H1 (cell line): Measurements from ENCODE around the gene CBLB. TPM values are rescaled to one million over a fixed set of nuclear protein-coding genes. Genes with fewer than 3 reads are reported as not detected.

Experiments used
- CTCF ChIA-PET: fragments of 300-600 bp; sonication (Branson Sonifier 250); formaldehyde crosslinking; loops from one replicate; lab custom pipeline; 2021; ENCODE audit not compliant: partially characterized antibody; lab: Charles Lee
- POLR2A ChIA-PET: fragments of 300-600 bp; sonication (Branson Sonifier 250); formaldehyde crosslinking; loops from one replicate; lab custom pipeline; 2021; ENCODE audit warnings: inconsistent platforms; ENCODE audit not compliant: partially characterized antibody; lab: Charles Lee
- DNase-seq, 2 experiments: peaks; one replicate each; pipeline versions ENCODE4 v3.0.0 to v3.0.0-alpha.2; 2010 to 2022; ENCODE audit warnings: low spot score in 2 of 2, low read depth in 1 of 2, mixed read lengths in 1 of 2
- FAIRE-seq: peaks from 2 replicates; lab custom pipeline; 2011; peaks lifted over from hg19 to GRCh38; lab: Jason Lieb, UNC
- H2AFZ ChIP-seq: 2 replicates; pipeline ENCODE4 v1.8.1; 2012; ENCODE audit warnings: low read length, inconsistent platforms
- H2AK5ac ChIP-seq: 2 replicates; pipeline ENCODE4 v1.6.1; 2013; ENCODE audit warnings: low read depth, low read length
- H2BK120ac ChIP-seq: replicated peaks from 2 replicates; pipeline ENCODE3; 2013; ENCODE audit warnings: low read depth, low read length, inconsistent platforms
- H2BK12ac ChIP-seq: 2 replicates; pipeline ENCODE4 v1.6.1; 2013; ENCODE audit warnings: low read depth, low read length
- H2BK15ac ChIP-seq: 2 replicates; pipeline ENCODE4 v1.6.1; 2013; ENCODE audit warnings: low read length
- H2BK20ac ChIP-seq: 2 replicates; pipeline ENCODE4 v1.6.1; 2013; ENCODE audit warnings: low read length
- H2BK5ac ChIP-seq: 2 replicates; pipeline ENCODE4 v1.6.1; 2013; ENCODE audit warnings: low read depth, low read length
- H3K14ac ChIP-seq: 2 replicates; pipeline ENCODE4 v1.6.1; 2013; ENCODE audit warnings: inconsistent platforms; ENCODE audit not compliant: insufficient read length
- H3K18ac ChIP-seq: 2 replicates; pipeline ENCODE4 v1.6.1; 2013; ENCODE audit warnings: low read length; ENCODE audit errors: extremely low read depth
- H3K23ac ChIP-seq: 2 replicates; pipeline ENCODE4 v1.6.1; 2013; ENCODE audit warnings: inconsistent platforms; ENCODE audit not compliant: insufficient read length
- H3K23me2 ChIP-seq: 2 replicates; pipeline ENCODE4 v1.6.1; 2013; ENCODE audit warnings: low read depth, low read length
- H3K27ac ChIP-seq: 2 replicates; pipeline ENCODE4 v1.6.1; 2011; ENCODE audit warnings: low read depth, low read length, inconsistent platforms
- H3K27me3 ChIP-seq, 4 experiments: replicated peaks in 1 of 4; 1 replicate in 1 of 4; 2 replicates in 3 of 4; pipeline versions ENCODE4 v1.6.1 to v1.8.1; 2011 to 2013; ENCODE audit warnings: low read length in 3 of 4, mild to moderate bottlenecking in 3 of 4, inconsistent platforms in 2 of 4, mixed read lengths in 2 of 4, moderate library complexity in 1 of 4; ENCODE audit not compliant: control insufficient read depth in 3 of 4, insufficient read depth in 3 of 4; ENCODE audit errors: extremely low read depth in 1 of 4
- H3K36me3 ChIP-seq, 4 experiments: 2 replicates each; pipeline versions ENCODE4 v1.6.1 to v1.8.1; 2011 to 2013; ENCODE audit warnings: mild to moderate bottlenecking in 4 of 4, low read length in 3 of 4, moderate library complexity in 2 of 4, control low read depth in 1 of 4, inconsistent platforms in 1 of 4; ENCODE audit not compliant: insufficient read depth in 4 of 4, control insufficient read depth in 2 of 4
- H3K4ac ChIP-seq: replicated peaks from 2 replicates; pipeline ENCODE3; 2013; ENCODE audit warnings: low read length, low read depth, mixed read lengths, inconsistent platforms; ENCODE audit not compliant: insufficient read length
- H3K4me1 ChIP-seq, 4 experiments: replicated peaks in 1 of 4; 1 replicate in 1 of 4; 2 replicates in 3 of 4; pipeline versions ENCODE4 v1.6.1 to v1.8.1; 2011 to 2013; ENCODE audit warnings: low read length in 3 of 4, inconsistent platforms in 2 of 4, mixed read lengths in 1 of 4; ENCODE audit not compliant: insufficient read depth in 4 of 4, control insufficient read depth in 3 of 4
- H3K4me2 ChIP-seq, 2 experiments: 2 replicates each; pipeline versions ENCODE4 v1.6.1 to v1.8.1; 2011 to 2013; ENCODE audit warnings: low read depth in 2 of 2, low read length in 2 of 2, control low read depth in 1 of 2, inconsistent platforms in 1 of 2, mild to moderate bottlenecking in 1 of 2; ENCODE audit not compliant: insufficient read depth in 1 of 2
- H3K4me3 ChIP-seq, 4 experiments: fragments of 200-600, 300-600 bp in 1 of 4; sonication (generic), shearing (Covaris generic), sonication (Bioruptor Twin) in 1 of 4; 2 replicates each; pipeline versions ENCODE4 v1.5.1 to v1.8.1; 2011 to 2016; ENCODE audit warnings: low read length in 4 of 4, low read depth in 3 of 4, control low read depth in 2 of 4, inconsistent platforms in 2 of 4, mild to moderate bottlenecking in 2 of 4, mixed read lengths in 1 of 4, moderate library complexity in 1 of 4; ENCODE audit not compliant: insufficient read depth in 2 of 4; ENCODE audit errors: extremely low read depth in 1 of 4
- H3K56ac ChIP-seq: replicated peaks from 2 replicates; pipeline ENCODE3; 2013; ENCODE audit warnings: low read depth, mild to moderate bottlenecking, mixed read lengths, low read length, inconsistent platforms; ENCODE audit not compliant: insufficient read length
- H3K79me1 ChIP-seq: 2 replicates; pipeline ENCODE4 v1.6.1; 2013; ENCODE audit warnings: low read depth, low read length, control low read depth
- H3K79me2 ChIP-seq, 2 experiments: 2 replicates each; pipeline versions ENCODE4 v1.6.1 to v1.8.1; 2012 to 2013; ENCODE audit warnings: low read length in 2 of 2, mild to moderate bottlenecking in 2 of 2, inconsistent platforms in 1 of 2; ENCODE audit not compliant: insufficient read depth in 2 of 2, control insufficient read depth in 1 of 2
- H3K9ac ChIP-seq, 4 experiments: replicated peaks in 1 of 4; 1 replicate in 1 of 4; 2 replicates in 3 of 4; pipeline versions ENCODE4 v1.6.1 to v1.8.1; 2011 to 2013; ENCODE audit warnings: low read depth in 3 of 4, low read length in 3 of 4, control low read depth in 2 of 4, mild to moderate bottlenecking in 2 of 4, moderate library complexity in 2 of 4, inconsistent platforms in 1 of 4; ENCODE audit errors: extremely low read depth in 1 of 4
- H3K9me3 ChIP-seq, 2 experiments: 2 replicates each; pipeline versions ENCODE4 v1.6.1 to v1.8.1; 2012 to 2013; ENCODE audit warnings: mild to moderate bottlenecking in 2 of 2, moderate library complexity in 2 of 2, control low read depth in 1 of 2, inconsistent platforms in 1 of 2, low read depth in 1 of 2, low read length in 1 of 2, mixed read lengths in 1 of 2; ENCODE audit not compliant: insufficient read depth in 2 of 2
- H4K20me1 ChIP-seq, 2 experiments: replicated peaks in 1 of 2; 2 replicates each; pipeline versions ENCODE3 to v1.8.1; 2011 to 2013; ENCODE audit warnings: inconsistent platforms in 2 of 2, low read length in 2 of 2, mild to moderate bottlenecking in 1 of 2; ENCODE audit not compliant: insufficient read depth in 2 of 2, control insufficient read depth in 1 of 2
- H4K5ac ChIP-seq: 2 replicates; pipeline ENCODE4 v1.6.1; 2013; ENCODE audit warnings: low read length, low read depth, mixed read lengths, inconsistent platforms; ENCODE audit not compliant: insufficient read length
- H4K8ac ChIP-seq: 2 replicates; pipeline ENCODE4 v1.8.0; 2013; ENCODE audit warnings: mild to moderate bottlenecking, moderate library complexity, low read length, inconsistent platforms; ENCODE audit not compliant: insufficient read depth; ENCODE audit errors: extremely low read depth
- H4K91ac ChIP-seq: replicated peaks from 2 replicates; pipeline ENCODE3; 2013; ENCODE audit warnings: low read length, mixed read lengths, inconsistent platforms; ENCODE audit not compliant: insufficient read length
- BACH1 ChIP-seq: IDR thresholded peaks from 2 replicates; pipeline ENCODE4 v1.6.1; 2012; ENCODE audit warnings: low read length, improper control_type of control experiment
- BCL11A ChIP-seq, 2 experiments: IDR thresholded peaks; one replicate each; pipeline ENCODE4 v1.6.1; 2011; ENCODE audit warnings: low read depth in 2 of 2, low read length in 2 of 2, mild to moderate bottlenecking in 2 of 2
- CBX5 ChIP-seq: fragments of 300-800, 300-1000 bp; sonication (generic); IDR thresholded peaks from 2 replicates; pipeline ENCODE4 v1.7.1; 2016; ENCODE audit warnings: antibody characterized with exemption, low read length, low read depth
- CEBPB ChIP-seq: IDR thresholded peaks from 2 replicates; pipeline ENCODE4 v1.6.1; 2012; ENCODE audit warnings: low read depth, low read length
- CHD2 ChIP-seq: IDR thresholded peaks from 2 replicates; pipeline ENCODE4 v1.6.1; 2012; ENCODE audit warnings: low read length, improper control_type of control experiment
- CREB1 ChIP-seq: IDR thresholded peaks from 2 replicates; pipeline ENCODE4 v1.6.1; 2012; ENCODE audit warnings: inconsistent platforms
- EGR1 ChIP-seq: IDR thresholded peaks from 2 replicates; pipeline ENCODE4 v1.6.1; 2011; ENCODE audit warnings: low read depth, low read length, borderline replicate concordance
- GTF2F1 ChIP-seq: IDR thresholded peaks from 2 replicates; pipeline ENCODE4 v1.6.1; 2012; ENCODE audit warnings: low read depth, low read length, improper control_type of control experiment, borderline replicate concordance
- JUND ChIP-seq: IDR thresholded peaks from 2 replicates; pipeline ENCODE4 v1.6.1; 2011; ENCODE audit warnings: mild to moderate bottlenecking, improper control_type of control experiment, low read length
- KDM1A ChIP-seq: fragments of 200-600, 300-600 bp; sonication (generic); IDR thresholded peaks from 2 replicates; pipeline ENCODE4 v1.7.1; 2016; ENCODE audit warnings: mild to moderate bottlenecking, low read length, borderline replicate concordance
- KDM4A ChIP-seq: IDR thresholded peaks from one replicate; pipeline ENCODE4 v1.7.1; 2012; ENCODE audit warnings: low read depth, mild to moderate bottlenecking, moderate library complexity, low read length, inconsistent platforms; ENCODE audit not compliant: severe bottlenecking
- MAFK ChIP-seq: IDR thresholded peaks from 2 replicates; pipeline ENCODE4 v1.6.1; 2012; ENCODE audit warnings: low read depth, mild to moderate bottlenecking, improper control_type of control experiment, low read length
- RAD21 ChIP-seq, 2 experiments: IDR thresholded peaks in 1 of 2; conservative IDR thresholded peaks in 1 of 2; 2 replicates each; pipeline ENCODE4 v1.6.1; 2011; ENCODE audit warnings: low read depth in 2 of 2, low read length in 2 of 2, improper control_type of control experiment in 1 of 2, inconsistent platforms in 1 of 2, mild to moderate bottlenecking in 1 of 2, moderate library complexity in 1 of 2
- SIX5 ChIP-seq: IDR thresholded peaks from 2 replicates; pipeline ENCODE4 v1.6.1; 2011; ENCODE audit warnings: mild to moderate bottlenecking, low read depth, low read length
- USF2 ChIP-seq: IDR thresholded peaks from 2 replicates; pipeline ENCODE4 v1.6.1; 2011; ENCODE audit warnings: low read length, improper control_type of control experiment
- WGBS, 2 experiments: shearing (Covaris generic) in 1 of 2; methylation state at CpG; one replicate each; pipeline versions ENCODE4 v1.1.6 to v1.1.7; 2013 to 2015; ENCODE audit warnings: low lambda C conversion rate in 2 of 2, mixed read lengths in 2 of 2, inconsistent platforms in 1 of 2, low coverage in 1 of 2, missing lambda C conversion rate in 1 of 2; ENCODE audit not compliant: insufficient replicate concordance in 2 of 2, insufficient coverage in 1 of 2, insufficient read length in 1 of 2; ENCODE audit errors: extremely low coverage in 1 of 2, missing lambda C conversion rate in 1 of 2; 5-methylcytosine and 5-hydroxymethylcytosine counted together
- polyA plus RNA-seq, 7 experiments: library from polyadenylated mRNA; depleted of rRNA in 3 of 7; stranded (reverse) in 5 of 7; unstranded in 2 of 7; fragments of >200 nt in 5 of 7; fragments of 200-250 nt in 2 of 7; gene quantifications; 1 replicate in 5 of 7; 2 replicates in 1 of 7; 4 replicates in 1 of 7; pipeline versions ENCODE4 v1.2.1 to v1.2.3, GENCODE V29; 2011 to 2013; ENCODE audit warnings: missing spikeins in 2 of 7, mixed read lengths in 2 of 7
- total RNA-seq: library from RNA; stranded (reverse); fragmentation: NEBNext Ultra II Directional; extraction: Animal tissue kit (Norgen Biotek cat#: 25700); gene quantifications from 2 replicates; pipeline ENCODE4 v1.2.1, GENCODE V29; 2021

CBLB gene
- total and polyA plus RNA-seq, 2 of the 8 experiments (the other 6 are each of a cell fraction or from before 2014, with no cell fraction given) = 14.5 to 26.0 TPM

DNA sequence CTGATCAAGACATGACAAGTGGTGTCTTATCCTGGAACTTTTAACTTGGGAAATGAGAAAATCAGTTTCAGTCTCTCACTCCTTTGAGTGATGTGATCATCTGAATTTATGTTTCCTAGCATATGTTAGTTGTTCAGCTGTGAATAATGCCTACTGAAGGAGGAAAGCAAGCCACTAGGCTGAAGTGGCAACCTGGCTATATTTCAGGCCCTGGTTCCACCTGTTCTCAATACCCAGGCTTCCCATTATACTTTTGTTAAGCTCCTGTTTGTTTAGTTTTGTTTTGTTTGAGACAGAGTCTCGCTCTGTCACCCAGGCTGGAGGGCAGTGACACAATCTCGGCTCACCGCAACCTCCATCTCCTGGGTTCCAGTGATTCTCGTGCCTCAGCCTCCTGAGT is 258.3 kb downstream of the CBLB start:
- H3K79me1 ChIP-seq = no peaks in the 10 kb centered on the region
- H3K23ac ChIP-seq = no peak overlapping the region
- H2AFZ ChIP-seq = no peak overlapping the region
- H3K9me3 ChIP-seq = no peaks in the 10 kb centered on the region
- no peak overlapping the region for H4K91ac ChIP-seq
- no peak overlapping the region for H3K27ac ChIP-seq
- H2BK120ac ChIP-seq = no peak overlapping the region
- no peak overlapping the region for H2BK20ac ChIP-seq
- no peak overlapping the region for H3K56ac ChIP-seq
- no peaks in the 10 kb centered on the region; the same call in 1 of the 2 replicates for H3K23me2 ChIP-seq
- 94% methylated on average over 4 of the region's 4 CpGs; no CpG with 5 or more reads in 1 of the 2 experiments for WGBS, 2 experiments
- no peak overlapping the region for H3K4ac ChIP-seq
- POLR2A ChIA-PET = no interaction called here
- no peaks in the 10 kb centered on the region for H3K36me3 ChIP-seq
- H3K4me3 ChIP-seq = no peak overlapping the region
- H3K79me2 ChIP-seq = no peaks in the 10 kb centered on the region
- no peak overlapping the region for H3K14ac ChIP-seq
- no peak overlapping the region for H4K8ac ChIP-seq
- H3K4me1 ChIP-seq = peaks cover 0 to 5% (median 2%) of the 10 kb centered on the region in 4 experiments; a peak in 4 of 7 replicates
- no peak overlapping the region for H2BK5ac ChIP-seq
- no peak overlapping the region for H3K9ac ChIP-seq
- no peaks in the 10 kb centered on the region for H4K20me1 ChIP-seq
- H3K27me3 ChIP-seq = no peaks in the 10 kb centered on the region
- H2BK15ac ChIP-seq = no peak overlapping the region
- DNase-seq (no peak), FAIRE-seq (no peak)
- H2AK5ac ChIP-seq = no peak overlapping the region
- no peak overlapping the region for H3K18ac ChIP-seq
- H4K5ac ChIP-seq = no peak overlapping the region
- no peak overlapping the region for H2BK12ac ChIP-seq
- no peak overlapping the region for H3K4me2 ChIP-seq
- CTCF ChIA-PET = interaction anchor here (1.0 kb wide), 1 partner anchor 19 kb away, joined by 3 read pairs; no protein-coding TSS in a partner anchor
- TF ChIP-seq JUND (no peak), CEBPB (no peak), MAFK (no peak), CHD2 (no peak), GTF2F1 (no peak), CBX5 (no peak), EGR1 (no peak), RAD21 (IDR thresholded peaks at IDR 0.05 in 1 of 2, conservative IDR thresholded peaks at IDR 0.05 in 1 of 2; ENCODE audit: low read depth in 2 of 2, low read length in 2 of 2) (no peak), USF2 (no peak), KDM4A (no peak), SIX5 (no peak), CREB1 (no peak), BACH1 (no peak), KDM1A (no peak), BCL11A (IDR thresholded peaks at IDR 0.05; ENCODE audit: low read depth in 2 of 2, low read length in 2 of 2) (no peak)
